HG02852 (cell line): ENCODE measurements around the gene CSNK1E.

Experiments used
- ATAC-seq: cut with Tn5 transposase; IDR thresholded peaks from one replicate; pipeline ENCODE4 v1.9.1; 2021; ENCODE audit warnings: mild to moderate bottlenecking, moderate library complexity; ENCODE audit not compliant: unreplicated experiment

Gene CSNK1E

GRCh38 chr22:38250643-38251340 lies 66.4 kb downstream of the CSNK1E start:
- ATAC-seq: no peak

- ATAC-seq: no peak
These were observed 67.2 kb downstream of the CSNK1E start for GRCh38 chr22:38249803-38250642.

DNA sequence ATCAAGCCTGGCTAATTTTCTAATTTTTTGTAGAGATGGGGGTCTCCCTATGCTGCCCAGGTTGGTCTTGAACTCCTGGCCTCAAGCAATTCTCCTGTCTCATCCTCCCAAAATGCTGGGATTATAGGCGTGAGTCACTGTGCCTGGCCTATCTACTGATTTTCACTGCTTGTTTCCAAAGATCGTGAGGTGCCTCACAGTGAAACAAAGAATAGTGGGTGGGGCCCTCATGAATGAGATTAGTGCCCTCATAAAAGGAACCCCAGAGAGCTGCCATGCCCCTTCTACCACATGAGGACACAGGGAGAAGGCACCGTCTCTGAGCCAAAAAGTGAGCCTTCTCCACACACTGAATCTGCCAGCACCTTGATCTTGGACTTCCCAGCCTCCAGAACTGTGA lies 67.9 kb downstream of the CSNK1E start:
- ATAC-seq: no peak

DNA sequence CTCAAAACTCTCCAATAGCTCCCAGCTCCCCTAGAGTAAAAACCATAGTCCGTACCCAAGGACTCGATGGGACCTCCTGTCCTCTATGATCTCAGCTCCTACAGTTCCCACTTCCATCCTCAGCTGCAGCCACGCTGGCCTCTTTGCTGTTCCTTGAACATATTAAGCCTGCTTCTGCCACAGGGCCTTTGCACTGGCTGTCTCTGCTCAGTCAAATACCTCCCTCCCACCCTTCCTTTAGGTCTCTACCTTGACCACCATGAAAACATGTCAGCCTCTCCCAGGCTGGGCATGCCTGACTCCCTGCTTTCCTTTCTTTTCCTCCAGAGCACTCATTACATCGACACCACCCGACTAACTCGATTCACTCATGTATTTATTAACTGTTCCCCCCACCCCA lies 69.0 kb downstream of the CSNK1E start:
- ATAC-seq: no peak

DNA sequence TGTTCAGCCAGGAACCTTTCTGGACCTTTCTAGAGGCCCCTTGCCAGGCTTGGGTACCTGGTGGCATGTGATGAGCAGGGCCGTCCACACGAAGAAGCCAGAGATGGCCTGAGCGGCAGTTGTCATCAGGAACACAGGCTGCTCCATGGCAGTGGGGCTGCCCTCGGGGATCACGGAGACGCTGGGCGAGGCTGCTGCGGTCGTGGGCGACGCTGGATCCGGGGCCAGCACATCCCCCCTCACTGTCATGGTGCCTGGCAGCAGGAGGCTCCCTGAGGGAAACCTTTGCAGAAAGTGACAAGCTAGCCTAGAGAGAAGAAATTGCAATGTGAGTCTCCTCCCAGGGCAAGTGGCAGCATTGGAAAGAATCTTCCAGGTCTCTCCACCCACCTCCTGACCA lies 69.5 kb downstream of the CSNK1E start:
- no peak for ATAC-seq

DNA sequence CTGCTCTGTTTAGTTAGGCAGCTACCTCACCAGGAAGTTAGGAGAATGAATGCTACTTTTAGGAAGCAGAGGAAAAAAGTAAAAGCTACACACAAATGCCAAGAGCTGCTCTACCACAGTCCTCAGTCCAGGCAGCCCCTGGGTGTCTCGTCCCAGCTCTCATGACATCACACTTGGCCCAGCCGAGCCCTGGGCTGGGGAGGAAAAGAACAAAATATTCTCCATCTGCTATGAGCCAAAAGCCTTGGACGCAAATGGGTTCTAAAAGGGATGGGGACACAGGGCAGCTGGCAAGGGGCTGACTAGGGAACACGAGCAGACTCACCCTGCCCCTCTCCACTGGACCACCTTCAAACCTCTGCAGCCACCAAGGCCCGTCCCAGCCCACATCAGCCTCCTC lies 70.5 kb downstream of the CSNK1E start:
- no peak for ATAC-seq

- ATAC-seq: no peak
These were observed 71.1 kb downstream of the CSNK1E start for GRCh38 chr22:38246046-38246658.

GRCh38 chr22:38244106-38244505 lies 73.1 kb downstream of the CSNK1E start:
- ATAC-seq: no peak

GRCh38 chr22:38243007-38243765 lies 74.0 kb downstream of the CSNK1E start:
- no peak for ATAC-seq

GRCh38 chr22:38240734-38241252 lies 76.4 kb downstream of the CSNK1E start:
- ATAC-seq: no peak
